HG02759 (cell line): Measurements from ENCODE around the gene VAV2.
"Not testable (repeated sequence)": the region's sequence is repeated elsewhere in the genome, so short reads cannot be mapped to it uniquely, and the experiment has no call there.

Experiments used
- ATAC-seq: cut with Tn5 transposase; IDR thresholded peaks from one replicate; pipeline ENCODE4 v1.9.1; 2021; ENCODE audit warnings: mild to moderate bottlenecking, moderate library complexity; ENCODE audit not compliant: unreplicated experiment

The VAV2 gene

GRCh38 chr9:133901184-133901835, 90.8 kb downstream of the VAV2 start:
- no peak for ATAC-seq

DNA sequence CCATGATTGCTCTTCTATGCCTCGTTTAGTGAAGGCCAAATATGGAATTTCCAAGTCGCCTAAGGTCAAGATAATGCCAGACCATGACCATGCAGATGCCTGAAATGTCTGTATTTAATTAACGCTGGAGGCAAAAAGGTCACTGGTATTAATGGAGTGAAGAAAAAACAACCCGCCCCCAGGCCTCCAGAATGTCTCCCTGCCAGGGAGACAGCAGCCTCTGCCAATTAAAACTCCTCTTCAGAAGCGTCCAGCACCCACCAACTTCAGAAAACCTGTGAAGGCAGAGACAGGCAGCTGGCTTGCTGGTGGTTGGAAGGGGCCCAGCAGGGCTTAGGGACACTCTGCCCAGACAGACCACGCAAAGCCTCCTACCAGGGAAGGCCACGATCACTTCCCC, 94.4 kb downstream of the VAV2 start:
- no peak for ATAC-seq

- ATAC-seq = not testable (repeated sequence)
Measured at GRCh38 chr9:133896007-133896406, 96.1 kb downstream of the VAV2 start.

GRCh38 chr9:133895335-133895734, 96.8 kb downstream of the VAV2 start:
- no peak for ATAC-seq

GRCh38 chr9:133894377-133895321, 97.5 kb downstream of the VAV2 start:
- ATAC-seq = no peak

GRCh38 chr9:133893191-133893994, 98.7 kb downstream of the VAV2 start:
- no peak for ATAC-seq

DNA sequence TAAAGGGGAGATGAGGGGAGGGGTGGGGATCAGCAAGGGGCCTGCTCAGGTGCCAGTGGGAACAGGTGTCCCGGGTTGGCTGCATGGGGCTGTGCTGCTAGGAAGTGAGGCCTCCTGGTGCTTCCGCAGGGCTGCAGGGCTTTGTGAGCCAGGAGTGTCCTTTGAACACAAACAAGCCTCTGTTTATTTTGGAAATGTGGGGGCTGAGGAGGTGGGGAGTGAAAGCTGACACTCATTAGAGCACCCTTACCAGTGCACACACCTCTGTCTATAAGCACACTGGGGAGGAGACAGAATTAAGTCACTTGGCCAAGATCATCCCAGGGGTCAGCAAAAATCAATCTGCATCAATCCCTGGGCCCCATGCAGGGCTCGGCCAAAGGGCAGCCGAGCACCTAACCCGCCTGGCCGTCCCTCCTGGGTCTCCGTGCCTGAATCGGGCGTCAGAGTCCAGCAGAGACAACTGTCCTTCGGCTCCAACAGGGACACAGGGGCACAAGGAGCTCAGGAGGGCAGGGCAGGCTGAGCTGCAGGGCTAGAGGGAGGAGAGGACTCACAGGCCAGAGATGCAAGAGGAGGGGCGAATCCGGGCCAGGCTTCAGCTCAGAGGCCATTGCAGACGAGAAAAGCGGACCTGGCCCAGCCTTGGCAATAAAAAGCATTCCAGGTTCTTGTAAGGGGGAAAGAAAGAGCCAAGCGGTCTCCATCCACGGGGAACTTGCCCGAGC, 99.8 kb downstream of the VAV2 start:
- ATAC-seq = no peak

DNA sequence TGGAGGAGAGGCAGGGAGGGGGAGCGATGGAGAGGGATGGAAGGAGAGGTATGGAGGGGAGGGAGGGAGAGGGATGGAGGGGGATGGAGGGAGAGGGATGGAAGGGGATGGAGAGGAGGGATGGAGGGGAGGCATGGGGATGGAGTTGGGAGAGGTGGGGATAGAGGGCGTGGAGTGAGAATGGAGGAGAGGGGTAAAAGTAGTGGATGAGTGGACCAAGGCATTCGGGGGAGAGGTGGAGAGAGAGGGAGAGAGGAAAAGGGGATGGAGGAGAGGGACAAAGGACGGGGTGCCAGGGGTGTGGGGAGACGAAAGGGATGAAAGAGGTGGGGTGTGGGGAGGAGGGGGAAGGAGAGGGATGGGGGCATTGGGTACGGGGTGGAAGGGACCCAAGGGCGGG, 100.4 kb downstream of the VAV2 start:
- no peak for ATAC-seq

- ATAC-seq = no peak
Measured at GRCh38 chr9:133890583-133890982, 101.5 kb downstream of the VAV2 start.

DNA sequence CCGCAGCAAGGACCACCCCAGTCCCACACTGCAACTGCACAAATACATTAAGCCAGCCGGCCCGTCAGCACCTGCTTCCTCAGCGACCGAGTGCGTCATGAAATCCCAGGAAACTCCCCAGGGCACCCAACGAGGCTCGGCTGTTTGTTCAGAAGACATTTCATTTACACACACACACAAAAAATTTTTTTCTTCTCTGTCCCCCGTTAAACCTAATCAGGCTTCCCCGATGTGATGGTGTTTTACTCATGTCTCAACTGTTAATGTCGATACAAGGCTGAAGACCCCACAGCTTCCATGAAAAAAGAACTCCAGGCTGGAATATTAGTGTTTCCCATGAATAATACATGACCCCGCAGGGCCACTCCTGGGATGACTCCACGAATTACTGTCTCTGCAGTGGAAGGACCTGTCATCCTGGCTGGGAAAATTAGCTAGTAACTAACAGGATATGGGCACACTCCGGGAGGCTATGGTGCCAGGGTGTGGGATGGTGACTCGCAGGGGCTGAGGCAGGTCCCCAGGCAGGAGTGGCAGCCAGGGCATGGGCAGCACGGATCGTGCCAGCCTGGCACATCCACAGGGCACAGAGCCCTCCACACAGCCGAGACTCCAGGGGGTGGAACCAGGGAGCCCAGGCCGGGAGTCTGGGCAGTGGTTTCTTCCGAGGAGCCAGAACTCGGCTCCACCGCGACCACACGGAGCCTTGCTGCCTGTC, 102.4 kb downstream of the VAV2 start:
- no peak for ATAC-seq

GRCh38 chr9:133888809-133889491, 103.2 kb downstream of the VAV2 start:
- ATAC-seq = no peak

GRCh38 chr9:133888048-133888808, 103.9 kb downstream of the VAV2 start:
- no peak for ATAC-seq

GRCh38 chr9:133887540-133888047, 104.5 kb downstream of the VAV2 start:
- no peak for ATAC-seq

DNA sequence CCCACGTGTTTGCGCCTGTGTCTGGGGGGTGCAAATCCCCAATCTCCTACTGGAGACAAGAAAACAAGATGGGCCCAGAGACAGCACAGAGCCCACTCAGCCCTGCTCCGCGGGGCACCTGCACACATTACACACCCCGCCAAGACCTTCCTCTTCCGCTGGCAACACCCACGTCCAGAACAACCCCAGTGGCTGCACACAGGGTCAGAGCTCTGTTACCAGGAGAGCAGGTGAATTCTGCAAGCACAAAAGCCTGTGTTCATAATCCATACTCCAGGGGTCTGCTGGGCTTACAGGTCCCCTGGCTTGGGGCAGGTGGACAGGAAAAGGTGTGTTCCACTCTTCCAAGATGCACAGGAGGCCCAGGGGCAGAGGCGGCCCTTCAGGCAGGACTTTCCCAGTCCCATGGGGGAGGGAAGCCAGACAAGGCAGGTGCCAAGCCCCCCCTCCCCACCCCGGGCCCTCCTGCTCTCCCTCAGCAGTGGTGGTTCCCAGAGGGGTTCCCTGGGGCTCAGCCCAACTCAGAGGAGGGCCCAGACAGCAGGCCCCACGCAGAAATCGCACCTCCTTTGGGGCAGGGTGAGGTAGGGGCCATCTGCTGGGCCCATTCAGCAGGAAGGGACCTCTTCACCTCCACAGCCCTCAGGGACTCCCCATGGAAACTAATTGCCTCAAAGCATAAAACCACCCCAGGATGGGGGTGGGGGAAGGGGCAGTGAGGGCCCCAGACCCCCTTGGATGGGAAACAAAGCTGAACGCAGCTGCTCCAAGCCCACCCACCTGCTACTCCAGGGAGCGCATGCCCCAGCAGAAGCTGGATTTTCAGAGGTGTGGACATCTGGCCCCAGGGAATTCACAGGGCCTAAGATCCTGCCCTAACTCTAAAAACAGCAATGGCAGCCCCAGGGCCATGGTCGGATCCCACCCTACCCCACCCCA, 105.3 kb downstream of the VAV2 start:
- no peak for ATAC-seq

DNA sequence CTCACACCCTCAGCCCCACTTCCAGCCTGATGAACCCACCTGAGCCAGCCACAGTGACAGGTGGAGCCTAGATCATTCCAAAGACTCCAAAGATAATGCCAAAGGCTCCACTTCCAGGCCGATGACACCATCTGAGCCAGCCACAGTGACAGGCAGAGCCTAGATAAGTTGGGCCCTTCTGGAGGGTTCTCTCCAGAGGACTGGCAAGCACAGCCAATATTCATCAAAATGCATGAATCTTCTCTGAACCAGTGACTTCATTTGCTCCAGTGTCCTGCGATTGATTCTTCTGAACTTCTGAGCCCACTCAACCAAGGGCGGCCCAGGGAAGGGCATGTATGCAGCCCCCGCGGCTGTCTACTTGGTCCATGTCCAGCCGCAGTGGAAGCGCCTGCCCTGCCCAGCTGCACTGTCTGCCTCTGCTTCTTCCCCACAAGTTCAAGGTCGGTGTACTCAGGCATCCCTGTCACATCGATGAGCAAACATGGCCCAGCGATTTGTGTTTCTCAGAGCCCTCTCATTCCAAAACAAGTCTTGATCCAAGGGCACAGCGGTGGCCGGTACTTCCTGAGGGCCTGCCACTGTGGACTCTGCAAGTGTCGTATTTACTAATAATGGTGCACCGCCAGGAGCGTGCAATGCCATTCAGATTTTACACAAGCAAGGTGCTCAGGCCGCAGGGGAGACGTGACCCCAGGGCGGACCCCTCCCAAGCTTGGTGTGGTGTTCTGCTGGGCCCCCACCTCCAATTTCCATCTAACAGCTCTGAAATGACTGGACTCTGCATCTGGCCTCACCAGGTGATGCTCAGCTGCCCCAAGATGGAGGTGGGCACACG, 107.0 kb downstream of the VAV2 start:
- no peak for ATAC-seq
